Uterus (tissue), 2 donors: ENCODE data around the gene C14orf180.

Experiments
- CTCF ChIP-seq, 4 experiments: fragments of 200-600 bp in 2 of 4; fragments of 450-650 bp in 2 of 4; sonication (generic) in 2 of 4; IDR thresholded peaks; one replicate each; pipeline ENCODE4 v1.5.1; 2016 to 2019; ENCODE audit warnings: antibody characterized with exemption in 4 of 4, mild to moderate bottlenecking in 2 of 4, moderate library complexity in 1 of 4
- POLR2A ChIP-seq, 2 donors: fragments of 450-650 bp; IDR thresholded peaks; one replicate each; pipeline ENCODE4 v1.6.1; 2016; ENCODE audit warnings: antibody characterized with exemption in 2 of 2, mild to moderate bottlenecking in 1 of 2, moderate library complexity in 1 of 2

- no peak for TF ChIP-seq POLR2A (IDR thresholded peaks at IDR 0.05)
- no peak for TF ChIP-seq CTCF (IDR thresholded peaks at IDR 0.05)
Measured at GRCh38 chr14:104609666-104610065, 30.1 kb downstream of the C14orf180 start.
